GM19467 (cell line): ENCODE results near the gene ERMP1.
A peak's percentile ranks its signal among the peaks of the same experiment; 100 is the strongest.
"Not testable (repeated sequence)": the region's sequence is repeated elsewhere in the genome, so short reads cannot be mapped to it uniquely, and the experiment has no call there.

Experiments
- ATAC-seq: cut with Tn5 transposase; IDR thresholded peaks from one replicate; pipeline ENCODE4 v1.9.1; 2021; ENCODE audit warnings: mild to moderate bottlenecking, moderate library complexity; ENCODE audit not compliant: unreplicated experiment

ERMP1 gene

GRCh38 chr9:5786370-5787127, 46.4 kb downstream of the ERMP1 start:
- no peak for ATAC-seq

GRCh38 chr9:5784526-5785315, 48.2 kb downstream of the ERMP1 start:
- no peak for ATAC-seq

GRCh38 chr9:5783982-5784381, 48.9 kb downstream of the ERMP1 start:
- no peak for ATAC-seq

- not testable (repeated sequence) for ATAC-seq
Measured at GRCh38 chr9:5783420-5783819, 49.5 kb downstream of the ERMP1 start.

- not testable (repeated sequence) for ATAC-seq
Measured at GRCh38 chr9:5779705-5780218, 53.2 kb downstream of the ERMP1 start.

GRCh38 chr9:5778805-5779204, 54.1 kb downstream of the ERMP1 start:
- ATAC-seq = no peak

- ATAC-seq = no peak
Measured at GRCh38 chr9:5773324-5773999, 59.5 kb downstream of the ERMP1 start.

GRCh38 chr9:5767968-5768932, 64.7 kb downstream of the ERMP1 start:
- ATAC-seq = peak; percentile 53

- ATAC-seq = peak; percentile 85
Measured at GRCh38 chr9:5764130-5764868, 68.6 kb downstream of the ERMP1 start.

- ATAC-seq = no peak
Measured at GRCh38 chr9:5762421-5762820, 70.5 kb downstream of the ERMP1 start.

- ATAC-seq = no peak
Measured at GRCh38 chr9:5760338-5760737, 72.6 kb downstream of the ERMP1 start.

GRCh38 chr9:5756633-5757032, 76.3 kb downstream of the ERMP1 start:
- no peak for ATAC-seq

- no peak for ATAC-seq
Measured at GRCh38 chr9:5750569-5750968, 82.3 kb downstream of the ERMP1 start.

- no peak for ATAC-seq
Measured at GRCh38 chr9:5749306-5749705, 83.6 kb downstream of the ERMP1 start.

- no peak for ATAC-seq
Measured at GRCh38 chr9:5748438-5748837, 84.5 kb downstream of the ERMP1 start.

- ATAC-seq = no peak
Measured at GRCh38 chr9:5743109-5743508, 89.8 kb downstream of the ERMP1 start.

- ATAC-seq = no peak
Measured at GRCh38 chr9:5736563-5737346, 96.2 kb downstream of the ERMP1 start.

- no peak for ATAC-seq
Measured at GRCh38 chr9:5735072-5735471, 97.8 kb downstream of the ERMP1 start.
